HCT116 (cell line): ENCODE results near the gene ZNF438. TPM values are rescaled to one million over a fixed set of nuclear protein-coding genes. Genes with fewer than 3 reads are reported as not detected.

Source experiments
- ATAC-seq: fragments of 200-7000 bp; cut with Tn5 transposase; 2 replicates; pipeline ENCODE4 v1.9.1; 2020; ENCODE audit warnings: mild to moderate bottlenecking, moderate library complexity
- BruUV-seq: library from RNA; stranded (reverse); fragments of 400-500 nt; replicated peaks from 2 replicates; lab custom pipeline; 2021; lab: Mats Ljungman, UMichigan
- CTCF ChIA-PET: fragments of 300-600 bp; sonication (Branson Sonifier 250); formaldehyde crosslinking; loops from one replicate; lab custom pipeline; 2021; ENCODE audit warnings: antibody characterized with exemption; lab: Charles Lee
- POLR2A ChIA-PET: fragments of 300-600, 350-600 bp; sonication (Branson Sonifier 250); formaldehyde crosslinking; loops from one replicate; lab custom pipeline; 2021; ENCODE audit warnings: antibody characterized with exemption; lab: Charles Lee
- RAD21 ChIA-PET, 2 experiments: fragments of 300-600 bp; sonication (Branson Sonifier 250); formaldehyde crosslinking; loops; one replicate each; lab custom pipeline; 2023; ENCODE audit warnings: low total read pairs in 2 of 2; ENCODE audit not compliant: uncharacterized antibody in 2 of 2, unreplicated experiment in 2 of 2, low non-redundant PET in 1 of 2; lab: Charles Lee
- DNase-seq: peaks from one replicate; pipeline ENCODE4 v3.0.0-alpha.2; 2010; ENCODE audit warnings: low read depth, low spot score
- H2AFZ ChIP-seq: fragments of 200-600 bp; shearing (Covaris generic), sonication (generic); 2 replicates; pipeline ENCODE4 v1.6.1; 2017; ENCODE audit warnings: low read depth, mixed run types, mixed read lengths, antibody characterized with exemption, low read length; ENCODE audit not compliant: poor library complexity, severe bottlenecking
- H3K27ac ChIP-seq: 2 replicates; pipeline ENCODE4 v1.5.1; 2012; ENCODE audit warnings: low read depth, low read length
- H3K27me3 ChIP-seq: fragments of 200-600 bp; sonication (generic); 2 replicates; pipeline ENCODE4 v1.6.1; 2016; ENCODE audit warnings: mixed run types, low read length, mixed read lengths; ENCODE audit not compliant: insufficient read depth
- H3K36me3 ChIP-seq, 2 experiments: fragments of 200-500 bp in 1 of 2; fragments of 200-600 bp in 1 of 2; sonication (Bioruptor generic) in 1 of 2; sonication (generic) in 1 of 2; 2 replicates each; pipeline versions ENCODE4 v1.5.1 to v1.6.1; 2014 to 2016; ENCODE audit warnings: low read length in 2 of 2, inconsistent platforms in 1 of 2, mixed read lengths in 1 of 2, mixed run types in 1 of 2; ENCODE audit not compliant: insufficient read depth in 2 of 2, control insufficient read depth in 1 of 2
- H3K4me1 ChIP-seq, 2 experiments: fragments of 200-600 bp in 1 of 2; sonication (generic) in 1 of 2; 2 replicates each; pipeline versions ENCODE4 v1.5.1 to v1.6.1; 2012 to 2017; ENCODE audit warnings: low read length in 2 of 2, inconsistent platforms in 1 of 2, mild to moderate bottlenecking in 1 of 2, mixed read lengths in 1 of 2, mixed run types in 1 of 2, moderate library complexity in 1 of 2; ENCODE audit not compliant: insufficient read depth in 2 of 2, control insufficient read depth in 1 of 2
- H3K4me2 ChIP-seq: fragments of 200-600 bp; sonication (generic); 2 replicates; pipeline ENCODE4 v1.6.1; 2017; ENCODE audit warnings: mixed run types, low read length, mixed read lengths
- H3K4me3 ChIP-seq, 2 experiments: fragments of 200-600 bp in 1 of 2; sonication (generic) in 1 of 2; replicated peaks in 1 of 2; 2 replicates each; pipeline ENCODE4 v1.5.1; 2011 to 2016; ENCODE audit warnings: low read length in 2 of 2, control low read depth in 1 of 2, low read depth in 1 of 2, mild to moderate bottlenecking in 1 of 2, mixed read lengths in 1 of 2, mixed run types in 1 of 2
- H3K79me2 ChIP-seq: fragments of 200-600 bp; sonication (generic); 2 replicates; pipeline ENCODE4 v1.6.1; 2017; ENCODE audit warnings: mild to moderate bottlenecking, mixed run types, low read length, moderate library complexity, mixed read lengths; ENCODE audit not compliant: insufficient read depth
- H3K9ac ChIP-seq: fragments of 200-600 bp; sonication (generic); 2 replicates; pipeline ENCODE4 v1.6.1; 2016; ENCODE audit warnings: low read length, mixed read lengths
- H3K9me2 ChIP-seq: fragments of 200-600 bp; sonication (generic), shearing (Covaris generic); 2 replicates; pipeline ENCODE4 v1.6.1; 2017; ENCODE audit warnings: mixed run types, mild to moderate bottlenecking, moderate library complexity; ENCODE audit not compliant: insufficient read depth
- H3K9me3 ChIP-seq, 2 experiments: fragments of 200-500 bp in 1 of 2; fragments of 200-600 bp in 1 of 2; sonication (Bioruptor generic) in 1 of 2; sonication (generic) in 1 of 2; 2 replicates each; pipeline ENCODE4 v1.6.1; 2014 to 2017; ENCODE audit warnings: low read length in 2 of 2, mixed read lengths in 2 of 2, inconsistent platforms in 1 of 2, low read depth in 1 of 2, mild to moderate bottlenecking in 1 of 2, mixed run types in 1 of 2, moderate library complexity in 1 of 2; ENCODE audit not compliant: control insufficient read depth in 1 of 2, insufficient read depth in 1 of 2
- H4K20me1 ChIP-seq: fragments of 200-600 bp; sonication (generic), shearing (Covaris generic); 2 replicates; pipeline ENCODE4 v1.6.1; 2017; ENCODE audit warnings: mixed run types, mild to moderate bottlenecking, moderate library complexity; ENCODE audit not compliant: insufficient read depth
- CBX3 ChIP-seq: IDR thresholded peaks from 2 replicates; pipeline ENCODE4 v1.6.1; 2012; ENCODE audit warnings: low read depth
- CEBPB ChIP-seq: IDR thresholded peaks from 2 replicates; pipeline ENCODE4 v1.6.1; 2012; ENCODE audit warnings: low read depth
- EGR1 ChIP-seq: IDR thresholded peaks from 2 replicates; pipeline ENCODE4 v1.6.1; 2012; ENCODE audit warnings: low read depth
- EZH2 ChIP-seq: fragments of 200-600 bp; sonication (generic); IDR thresholded peaks from 2 replicates; pipeline ENCODE4 v1.6.1; 2017; ENCODE audit warnings: antibody characterized with exemption, mixed run types
- FOSL1 ChIP-seq: IDR thresholded peaks from 2 replicates; pipeline ENCODE4 v1.6.1; 2012; ENCODE audit warnings: low read depth
- JUND ChIP-seq: IDR thresholded peaks from 2 replicates; pipeline ENCODE4 v1.6.1; 2012
- SIN3A ChIP-seq: IDR thresholded peaks from 2 replicates; pipeline ENCODE4 v1.6.1; 2012; ENCODE audit warnings: low read depth
- SP1 ChIP-seq: IDR thresholded peaks from 2 replicates; pipeline ENCODE4 v1.6.1; 2012; ENCODE audit warnings: low read depth
- SRF ChIP-seq: IDR thresholded peaks from 2 replicates; pipeline ENCODE4 v1.6.1; 2012; ENCODE audit warnings: low read depth
- YY1 ChIP-seq: IDR thresholded peaks from 2 replicates; pipeline ENCODE4 v1.6.1; 2011; ENCODE audit warnings: low read length, low read depth, moderate library complexity, mild to moderate bottlenecking; ENCODE audit not compliant: insufficient replicate concordance; ENCODE audit errors: extremely low read depth
- ZFX ChIP-seq: fragments of 450-650 bp; IDR thresholded peaks from 2 replicates; pipeline ENCODE4 v1.6.1; 2017
- ZNF274 ChIP-seq: fragments of 200-500 bp; sonication (Bioruptor generic); IDR thresholded peaks from 2 replicates; pipeline ENCODE4 v1.6.1; 2014; ENCODE audit warnings: mild to moderate bottlenecking, low read depth, low read length, inconsistent platforms
- intact Hi-C: fragments of 100-400 bp; cut with micrococcal nuclease; formaldehyde crosslinking; loops from 2 replicates; pipeline ENCODE4 v1.10.0; 2022
- total RNA-seq: library from RNA; stranded (reverse); gene quantifications from one replicate; pipeline ENCODE4 v1.2.1, GENCODE V29; 2021; ENCODE audit not compliant: unreplicated experiment
- TF ChIP-seq, protein P1 (sequence below): IDR thresholded peaks from 2 replicates; pipeline ENCODE4 v1.6.1; 2011; ENCODE audit warnings: mild to moderate bottlenecking, low read length, moderate library complexity; ENCODE audit not compliant: insufficient replicate concordance; ENCODE audit errors: extremely low read depth
- TF ChIP-seq, protein P2 (sequence below): IDR thresholded peaks from 2 replicates; pipeline ENCODE4 v1.6.1; 2012; ENCODE audit warnings: low read depth

The ZNF438 gene
- total RNA-seq, 1 experiment from 2014 or later, result 3.3 TPM

DNA sequence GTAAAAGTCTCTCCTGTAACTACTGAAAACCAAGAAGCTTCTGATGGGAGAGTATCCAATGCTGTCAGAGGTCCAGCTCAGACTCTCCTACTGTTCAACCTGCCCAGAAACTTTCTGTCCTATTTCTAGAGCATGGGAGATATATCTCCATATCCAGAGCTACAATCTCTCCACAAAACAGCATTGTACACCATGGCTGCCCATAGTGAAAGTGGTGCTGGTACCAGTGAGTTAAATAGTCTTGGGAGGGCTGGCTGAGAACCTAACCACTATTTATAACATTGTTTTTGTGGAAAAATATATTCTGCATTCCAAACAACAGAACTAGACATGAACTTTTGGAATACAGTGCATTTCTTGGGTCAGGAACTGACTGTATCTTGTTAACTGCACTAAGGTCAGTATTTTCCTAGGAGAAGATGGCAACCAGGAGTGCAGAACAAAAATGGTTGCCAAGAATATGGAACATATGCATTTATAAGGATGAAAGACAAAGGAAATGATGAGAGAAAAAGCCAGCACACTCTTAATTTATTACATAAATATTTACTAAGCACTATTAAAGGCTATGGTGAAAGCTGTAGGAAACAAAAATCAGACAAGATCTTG lies 91.9 kb downstream of the ZNF438 start:
- Histone ChIP-seq H3K27me3 (no peaks in the 10 kb centered on the region), H3K36me3 (no peaks in the 10 kb centered on the region), H3K4me1 (no peaks in the 10 kb centered on the region), H4K20me1 (no peaks in the 10 kb centered on the region), H3K79me2 (no peaks in the 10 kb centered on the region), H3K27ac (no peak overlapping the region), H3K4me2 (no peak overlapping the region), H3K4me3 (no peak overlapping the region), H3K9me3 (no peaks in the 10 kb centered on the region), H3K9me2 (no peaks in the 10 kb centered on the region), H3K9ac (no peak overlapping the region), H2AFZ (no peak overlapping the region)
- POLR2A ChIA-PET, result no interaction called here
- no peak for DNase-seq
- no peak for ATAC-seq
- intact Hi-C loops, result loop anchor here (2.0 kb wide), 1 partner anchor 19 kb away; no protein-coding TSS in a partner anchor
- RAD21 ChIA-PET, result no interaction called here
- BruUV-seq, result no TSS peak
- TF ChIP-seq ZFX (no peak), SP1 (no peak), CEBPB (no peak), JUND (no peak)
- TF ChIP-seq, protein P1, sequence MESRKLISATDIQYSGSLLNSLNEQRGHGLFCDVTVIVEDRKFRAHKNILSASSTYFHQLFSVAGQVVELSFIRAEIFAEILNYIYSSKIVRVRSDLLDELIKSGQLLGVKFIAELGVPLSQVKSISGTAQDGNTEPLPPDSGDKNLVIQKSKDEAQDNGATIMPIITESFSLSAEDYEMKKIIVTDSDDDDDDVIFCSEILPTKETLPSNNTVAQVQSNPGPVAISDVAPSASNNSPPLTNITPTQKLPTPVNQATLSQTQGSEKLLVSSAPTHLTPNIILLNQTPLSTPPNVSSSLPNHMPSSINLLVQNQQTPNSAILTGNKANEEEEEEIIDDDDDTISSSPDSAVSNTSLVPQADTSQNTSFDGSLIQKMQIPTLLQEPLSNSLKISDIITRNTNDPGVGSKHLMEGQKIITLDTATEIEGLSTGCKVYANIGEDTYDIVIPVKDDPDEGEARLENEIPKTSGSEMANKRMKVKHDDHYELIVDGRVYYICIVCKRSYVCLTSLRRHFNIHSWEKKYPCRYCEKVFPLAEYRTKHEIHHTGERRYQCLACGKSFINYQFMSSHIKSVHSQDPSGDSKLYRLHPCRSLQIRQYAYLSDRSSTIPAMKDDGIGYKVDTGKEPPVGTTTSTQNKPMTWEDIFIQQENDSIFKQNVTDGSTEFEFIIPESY, result no peak
- CTCF ChIA-PET, result no interaction called here

DNA sequence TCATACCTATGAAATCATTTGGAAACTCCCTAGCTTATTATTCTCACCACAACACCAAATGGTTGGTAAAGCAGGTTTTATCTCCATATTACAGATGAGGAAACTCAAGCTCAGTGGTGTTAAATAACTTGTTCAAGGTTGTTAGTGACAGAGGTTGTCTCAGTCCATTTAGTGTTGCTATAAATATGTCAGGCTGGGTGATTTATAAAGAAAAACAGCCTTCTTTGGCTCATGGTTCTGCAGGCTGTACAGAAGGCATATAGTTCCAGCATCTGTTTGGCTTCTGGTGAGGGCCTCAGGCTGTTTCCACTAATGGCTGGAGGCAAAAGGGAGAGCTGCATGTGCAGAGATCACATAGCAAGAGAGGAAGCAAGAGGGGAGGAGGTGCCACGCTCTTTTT lies 96.6 kb downstream of the ZNF438 start:
- H3K27ac ChIP-seq, result no peak overlapping the region
- H4K20me1 ChIP-seq, result no peaks in the 10 kb centered on the region
- no peaks in the 10 kb centered on the region for H3K79me2 ChIP-seq
- no peak overlapping the region for H3K9ac ChIP-seq
- no peak overlapping the region for H2AFZ ChIP-seq
- no peaks in the 10 kb centered on the region for H3K9me2 ChIP-seq
- H3K4me2 ChIP-seq, result no peak overlapping the region
- intact Hi-C loops, result no loop called here
- H3K4me1 ChIP-seq, result no peaks in the 10 kb centered on the region
- ATAC-seq, result no peak
- H3K9me3 ChIP-seq, result no peaks in the 10 kb centered on the region
- DNase-seq, result no peak
- H3K4me3 ChIP-seq, result no peak overlapping the region
- H3K36me3 ChIP-seq, result no peaks in the 10 kb centered on the region
- ChIA-PET CTCF (no interaction called here), RAD21 (no interaction called here), POLR2A (no interaction called here)
- no peaks in the 10 kb centered on the region for H3K27me3 ChIP-seq
- BruUV-seq, result no TSS peak
- TF ChIP-seq EGR1 (no peak), YY1 (no peak), CBX3 (no peak), CEBPB (no peak), ZNF274 (no peak), EZH2 (no peak), FOSL1 (no peak), SIN3A (no peak), SP1 (no peak), SRF (no peak)
- TF ChIP-seq, protein P2, sequence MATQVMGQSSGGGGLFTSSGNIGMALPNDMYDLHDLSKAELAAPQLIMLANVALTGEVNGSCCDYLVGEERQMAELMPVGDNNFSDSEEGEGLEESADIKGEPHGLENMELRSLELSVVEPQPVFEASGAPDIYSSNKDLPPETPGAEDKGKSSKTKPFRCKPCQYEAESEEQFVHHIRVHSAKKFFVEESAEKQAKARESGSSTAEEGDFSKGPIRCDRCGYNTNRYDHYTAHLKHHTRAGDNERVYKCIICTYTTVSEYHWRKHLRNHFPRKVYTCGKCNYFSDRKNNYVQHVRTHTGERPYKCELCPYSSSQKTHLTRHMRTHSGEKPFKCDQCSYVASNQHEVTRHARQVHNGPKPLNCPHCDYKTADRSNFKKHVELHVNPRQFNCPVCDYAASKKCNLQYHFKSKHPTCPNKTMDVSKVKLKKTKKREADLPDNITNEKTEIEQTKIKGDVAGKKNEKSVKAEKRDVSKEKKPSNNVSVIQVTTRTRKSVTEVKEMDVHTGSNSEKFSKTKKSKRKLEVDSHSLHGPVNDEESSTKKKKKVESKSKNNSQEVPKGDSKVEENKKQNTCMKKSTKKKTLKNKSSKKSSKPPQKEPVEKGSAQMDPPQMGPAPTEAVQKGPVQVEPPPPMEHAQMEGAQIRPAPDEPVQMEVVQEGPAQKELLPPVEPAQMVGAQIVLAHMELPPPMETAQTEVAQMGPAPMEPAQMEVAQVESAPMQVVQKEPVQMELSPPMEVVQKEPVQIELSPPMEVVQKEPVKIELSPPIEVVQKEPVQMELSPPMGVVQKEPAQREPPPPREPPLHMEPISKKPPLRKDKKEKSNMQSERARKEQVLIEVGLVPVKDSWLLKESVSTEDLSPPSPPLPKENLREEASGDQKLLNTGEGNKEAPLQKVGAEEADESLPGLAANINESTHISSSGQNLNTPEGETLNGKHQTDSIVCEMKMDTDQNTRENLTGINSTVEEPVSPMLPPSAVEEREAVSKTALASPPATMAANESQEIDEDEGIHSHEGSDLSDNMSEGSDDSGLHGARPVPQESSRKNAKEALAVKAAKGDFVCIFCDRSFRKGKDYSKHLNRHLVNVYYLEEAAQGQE, result no peak
